Mucosa of descending colon (tissue), 3 donors: Measurements from ENCODE around the gene CIC. TPM values are rescaled to one million over a fixed set of nuclear protein-coding genes. Genes with fewer than 3 reads are reported as not detected.
A peak's percentile ranks its signal among the peaks of the same experiment; 100 is the strongest.

Experiments used
- ATAC-seq: fragments of 200-7000 bp; cut with Tn5 transposase; one replicate; pipeline ENCODE4 v1.9.1; 2020; ENCODE audit warnings: mild to moderate bottlenecking, moderate library complexity
- DNase-seq, 3 donors: peaks; one replicate each; pipeline ENCODE4 v3.0.0-alpha.2; 2020
- H3K36me3 ChIP-seq: fragments of 200-600 bp; one replicate; pipeline ENCODE4 v1.8.0; 2021; ENCODE audit warnings: low read depth, mild to moderate bottlenecking
- H3K4me1 ChIP-seq: fragments of 200-600 bp; one replicate; pipeline ENCODE4 v1.8.0; 2021; ENCODE audit warnings: low read depth, mild to moderate bottlenecking
- H3K4me3 ChIP-seq: fragments of 200-600 bp; one replicate; pipeline ENCODE4 v1.8.0; 2021; ENCODE audit warnings: mild to moderate bottlenecking
- H3K9me3 ChIP-seq: fragments of 200-600 bp; one replicate; pipeline ENCODE4 v1.8.0; 2021; ENCODE audit warnings: mild to moderate bottlenecking
- CTCF ChIP-seq: fragments of 200-600 bp; IDR thresholded peaks from one replicate; pipeline ENCODE4 v1.8.0; 2022; ENCODE audit warnings: antibody characterized with exemption, mild to moderate bottlenecking
- intact Hi-C, 2 donors: fragments of 100-400 bp; cut with DNase I in 1 of 2; cut with micrococcal nuclease in 1 of 2; formaldehyde crosslinking; loops; one replicate each; pipeline versions ENCODE4 v1.11.0 to v1.11.1; 2022; cut with DNase I, micrococcal nuclease
- total RNA-seq, 3 donors: library from RNA; stranded (reverse); fragmentation: NEBNext Ultra II Directional in 2 of 3; extraction: Animal tissue kit (Norgen Biotek cat#: 25700) in 2 of 3; gene quantifications; one replicate each; pipeline versions ENCODE4 v1.2.1 to v1.2.4, GENCODE V29; 2021 to 2023
- donor health status: DM: no; HTN: no; CAD: no; lungs with moderate emphysema.
- donor health status: DM: no; HTN: no; CAD: no.
- donor health status: DM: no; HTN: yes; CAD: no.

Gene CIC
- total RNA-seq, 3 donors from 2014 or later: 47.3 to 78.0 (median 50.0) TPM

- Histone ChIP-seq H3K4me3 (no peak overlapping the region), H3K9me3 (no peaks in the 10 kb centered on the region), H3K36me3 (peaks cover 3% of the 10 kb centered on the region), H3K4me1 (peaks cover 26% of the 10 kb centered on the region)
- no peak for ATAC-seq
- intact Hi-C loops: no loop called here
- no peak for TF ChIP-seq CTCF
- DNase-seq: no peak
Measured at GRCh38 chr19:42287827-42288107, 18.7 kb downstream of the CIC start.

- Histone ChIP-seq H3K9me3 (no peaks in the 10 kb centered on the region), H3K4me1 (peaks cover 20% of the 10 kb centered on the region), H3K4me3 (no peak overlapping the region), H3K36me3 (peaks cover 3% of the 10 kb centered on the region)
- TF ChIP-seq CTCF: no peak
- intact Hi-C loops: no loop called here
- DNase-seq (no peak), ATAC-seq (no peak)
Measured at GRCh38 chr19:42288387-42288786, 19.3 kb downstream of the CIC start.

GRCh38 chr19:42288881-42289555 lies 20.0 kb downstream of the CIC start:
- Histone ChIP-seq H3K4me1 (peaks cover 20% of the 10 kb centered on the region), H3K4me3 (no peak overlapping the region), H3K36me3 (peaks cover 3% of the 10 kb centered on the region), H3K9me3 (no peaks in the 10 kb centered on the region)
- no peak for ATAC-seq
- intact Hi-C loops: no loop called here
- no peak for DNase-seq
- no peak for TF ChIP-seq CTCF

GRCh38 chr19:42289556-42290041 lies 20.5 kb downstream of the CIC start:
- peaks cover 20% of the 10 kb centered on the region for H3K4me1 ChIP-seq
- TF ChIP-seq CTCF: no peak

GRCh38 chr19:42290136-42290522 lies 21.1 kb downstream of the CIC start:
- peaks cover 18% of the 10 kb centered on the region for H3K4me1 ChIP-seq
- peaks cover 3% of the 10 kb centered on the region for H3K36me3 ChIP-seq
- H3K9me3 ChIP-seq: no peaks in the 10 kb centered on the region
- ATAC-seq (no peak), DNase-seq (peak in 1 of 3 donors; percentile 38)
- H3K4me3 ChIP-seq: no peak overlapping the region
- no peak for TF ChIP-seq CTCF
- intact Hi-C loops: no loop called here

More at GRCh38 chr19:42289556-42290041, 20.5 kb downstream of the CIC start:
- Histone ChIP-seq H3K4me3 (no peak overlapping the region), H3K36me3 (peaks cover 3% of the 10 kb centered on the region), H3K9me3 (no peaks in the 10 kb centered on the region)
- intact Hi-C loops: no loop called here
- no peak for ATAC-seq
- DNase-seq: no peak
